GM18511 (cell line): ENCODE measurements around the gene SEC14L5.

Experiments used
- ATAC-seq: cut with Tn5 transposase; IDR thresholded peaks from one replicate; pipeline ENCODE4 v1.9.1; 2021; ENCODE audit warnings: mild to moderate bottlenecking, moderate library complexity; ENCODE audit not compliant: unreplicated experiment

The SEC14L5 gene

DNA sequence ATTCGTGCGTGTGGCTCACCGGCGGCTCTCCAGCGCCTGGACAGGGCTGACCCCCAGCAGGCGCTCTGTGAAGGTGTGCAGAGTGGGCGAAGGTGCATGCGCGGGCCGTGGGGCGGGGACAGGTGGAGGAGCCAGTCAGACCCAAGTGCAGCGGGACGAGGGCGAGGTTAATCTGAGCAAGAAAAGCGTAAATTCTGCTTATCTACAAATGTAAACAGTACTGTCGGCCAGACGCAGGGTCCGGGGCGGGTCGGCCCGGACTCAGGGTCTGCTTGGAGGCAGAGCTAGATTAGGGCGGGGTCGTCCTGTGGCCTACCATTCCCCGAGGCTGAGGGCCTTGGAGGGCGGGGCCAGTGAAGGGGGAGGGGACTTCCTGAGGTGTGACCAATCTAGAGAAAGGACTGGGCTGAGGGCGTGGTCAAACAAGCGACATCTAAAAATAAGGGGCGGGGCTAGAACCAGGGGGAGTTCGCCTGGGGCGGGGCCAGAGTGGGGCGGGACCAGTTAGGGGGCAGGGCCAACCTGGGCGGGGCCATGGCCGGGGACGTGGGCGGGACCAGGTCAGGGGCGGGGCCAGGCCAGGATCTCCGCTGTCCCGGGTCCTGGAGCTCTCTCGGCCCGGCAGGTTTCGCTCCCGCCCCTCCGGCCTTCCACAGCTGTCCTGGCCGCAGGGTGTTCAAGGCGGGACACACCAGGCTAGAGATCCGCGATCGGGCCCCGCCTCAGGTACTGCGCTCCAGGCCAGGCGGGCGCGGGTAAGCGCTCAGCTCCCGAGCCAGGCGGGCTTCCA is at the start of gene SEC14L5:
Gene SEC14L5 (plus strand): TSS at position 611 of the 790 bp plus-strand sequence. CDS start 994 bp downstream, outside the sequence.
- ATAC-seq = peak; percentile 66

DNA sequence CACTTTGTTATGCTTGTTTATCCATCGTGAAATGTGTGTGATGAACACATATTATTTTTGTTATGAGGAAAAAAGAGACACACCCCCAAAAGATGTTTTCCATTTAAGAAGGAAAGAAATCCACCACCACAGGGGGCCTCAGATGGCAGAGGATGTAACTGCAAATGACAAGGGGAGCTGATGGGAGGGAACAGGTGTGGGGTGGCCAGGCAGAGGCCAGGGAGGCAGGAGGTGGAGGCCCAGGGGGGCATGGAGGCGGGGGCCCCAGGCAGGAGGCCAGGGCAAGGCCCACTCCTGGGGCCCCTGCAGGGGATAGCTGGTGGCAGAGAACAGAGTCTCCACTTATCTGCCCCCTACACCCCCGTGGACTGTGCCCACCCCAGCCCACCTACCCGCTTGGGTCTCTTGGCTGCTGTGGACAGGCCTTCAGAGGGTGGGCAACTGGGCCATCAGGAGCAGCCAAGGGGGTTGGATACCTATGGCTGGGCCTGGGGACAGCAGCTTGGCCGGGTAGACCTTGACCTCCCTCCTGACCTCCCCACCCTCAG is 49.2 kb upstream of the SEC14L5 start:
- no peak for ATAC-seq

DNA sequence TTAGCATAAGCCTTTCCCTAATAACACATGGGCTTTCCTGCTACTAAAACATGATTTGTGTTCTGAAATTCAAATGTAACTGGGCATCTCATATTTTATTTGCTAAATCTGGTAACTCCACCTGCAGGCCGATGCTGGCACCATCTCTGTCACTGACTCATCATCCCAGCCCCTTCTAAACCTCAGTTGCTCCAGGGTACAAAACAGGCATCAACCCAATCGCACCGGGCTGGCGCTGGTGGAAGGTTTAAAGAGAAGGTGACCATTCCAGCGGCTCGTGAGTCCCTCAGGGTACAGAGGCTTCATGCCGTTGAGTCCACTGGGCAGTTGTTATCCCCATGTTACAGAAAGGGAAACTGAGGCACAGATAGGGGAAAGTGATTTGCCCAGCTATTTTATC is 48.3 kb upstream of the SEC14L5 start:
- no peak for ATAC-seq

- ATAC-seq = no peak
Measured at GRCh38 chr16:4910828-4911227, 47.3 kb upstream of the SEC14L5 start.

DNA sequence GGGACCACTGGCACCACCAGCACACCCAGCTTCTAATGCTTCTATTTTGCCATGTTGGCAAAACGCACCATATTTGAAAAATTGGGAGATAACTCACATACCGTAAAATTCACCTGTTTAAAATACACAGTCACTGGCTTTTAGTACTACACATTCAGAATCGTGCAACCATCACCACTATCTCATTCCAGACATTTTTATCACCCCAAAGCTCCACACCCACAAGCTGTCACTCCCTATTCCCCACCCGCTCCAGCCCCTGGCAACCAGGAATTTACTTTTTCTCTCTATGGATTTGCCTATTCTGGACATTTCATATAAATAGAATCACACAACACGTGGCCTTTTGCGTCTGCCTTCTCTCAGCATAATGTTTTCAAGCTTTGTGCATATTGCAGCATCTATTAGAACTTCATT is 46.2 kb upstream of the SEC14L5 start:
- ATAC-seq = no peak

GRCh38 chr16:4913130-4913773 is 44.9 kb upstream of the SEC14L5 start:
- ATAC-seq = no peak

- no peak for ATAC-seq
Measured at GRCh38 chr16:4913774-4914525, 44.2 kb upstream of the SEC14L5 start.

GRCh38 chr16:4914528-4915225 is 43.5 kb upstream of the SEC14L5 start:
- ATAC-seq = no peak

- no peak for ATAC-seq
Measured at GRCh38 chr16:4915226-4915761, 42.8 kb upstream of the SEC14L5 start.

- no peak for ATAC-seq
Measured at GRCh38 chr16:4917117-4917516, 41.0 kb upstream of the SEC14L5 start.

DNA sequence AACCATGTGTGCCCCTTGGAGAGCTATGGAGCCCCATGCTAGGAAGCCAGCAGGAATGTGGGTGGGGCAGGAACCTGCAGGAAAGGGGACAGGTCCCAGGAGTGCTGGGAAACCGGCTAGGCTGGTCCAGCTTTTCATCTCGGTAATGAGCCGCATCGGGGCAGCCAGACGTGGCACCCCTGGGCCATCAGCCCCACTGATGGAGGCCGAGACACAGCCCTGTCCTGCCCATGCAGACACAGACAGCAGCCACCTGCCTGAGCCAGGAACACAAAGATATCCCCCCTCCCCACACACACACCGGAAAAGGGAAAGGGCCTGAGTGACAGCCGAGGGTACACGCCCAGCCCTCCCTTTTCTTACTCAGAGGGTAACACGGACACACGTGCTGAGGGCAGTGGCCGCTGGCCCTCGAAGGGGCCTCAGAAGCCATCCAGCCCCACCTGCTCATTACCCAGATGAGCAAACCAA is 39.3 kb upstream of the SEC14L5 start:
- no peak for ATAC-seq

GRCh38 chr16:4920826-4921225 is 37.3 kb upstream of the SEC14L5 start:
- no peak for ATAC-seq

DNA sequence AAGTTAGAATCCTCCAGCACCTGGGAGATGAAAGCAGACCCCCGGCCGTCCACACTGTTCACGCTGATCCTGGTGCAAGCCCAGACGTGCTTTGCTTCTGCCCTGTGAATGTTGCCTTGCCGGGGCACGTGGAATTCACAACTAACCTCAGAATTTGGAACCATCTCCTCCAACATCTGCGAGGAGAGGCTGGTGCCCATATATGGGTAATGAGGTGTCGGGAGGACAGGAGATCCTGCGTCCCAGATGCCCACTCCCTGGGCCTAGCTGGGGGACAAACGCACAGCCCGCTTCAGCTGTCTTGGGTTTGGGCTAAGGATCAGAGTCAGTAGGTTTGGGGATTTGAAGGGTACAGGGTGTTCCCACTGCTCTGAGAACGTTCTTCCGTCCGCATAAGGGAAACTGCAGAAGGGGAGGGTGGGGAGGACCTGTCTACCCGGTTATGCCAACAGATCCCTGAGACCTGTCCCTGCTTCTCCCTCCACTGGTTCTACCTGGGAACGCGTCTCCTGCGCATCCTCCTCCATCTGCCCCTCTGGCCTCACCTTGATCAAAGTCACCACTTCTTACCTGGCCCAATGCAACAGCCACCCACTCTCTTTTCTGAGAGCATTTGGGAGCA is 35.3 kb upstream of the SEC14L5 start:
- ATAC-seq = no peak

- no peak for ATAC-seq
Measured at GRCh38 chr16:4923853-4924252, 34.3 kb upstream of the SEC14L5 start.

DNA sequence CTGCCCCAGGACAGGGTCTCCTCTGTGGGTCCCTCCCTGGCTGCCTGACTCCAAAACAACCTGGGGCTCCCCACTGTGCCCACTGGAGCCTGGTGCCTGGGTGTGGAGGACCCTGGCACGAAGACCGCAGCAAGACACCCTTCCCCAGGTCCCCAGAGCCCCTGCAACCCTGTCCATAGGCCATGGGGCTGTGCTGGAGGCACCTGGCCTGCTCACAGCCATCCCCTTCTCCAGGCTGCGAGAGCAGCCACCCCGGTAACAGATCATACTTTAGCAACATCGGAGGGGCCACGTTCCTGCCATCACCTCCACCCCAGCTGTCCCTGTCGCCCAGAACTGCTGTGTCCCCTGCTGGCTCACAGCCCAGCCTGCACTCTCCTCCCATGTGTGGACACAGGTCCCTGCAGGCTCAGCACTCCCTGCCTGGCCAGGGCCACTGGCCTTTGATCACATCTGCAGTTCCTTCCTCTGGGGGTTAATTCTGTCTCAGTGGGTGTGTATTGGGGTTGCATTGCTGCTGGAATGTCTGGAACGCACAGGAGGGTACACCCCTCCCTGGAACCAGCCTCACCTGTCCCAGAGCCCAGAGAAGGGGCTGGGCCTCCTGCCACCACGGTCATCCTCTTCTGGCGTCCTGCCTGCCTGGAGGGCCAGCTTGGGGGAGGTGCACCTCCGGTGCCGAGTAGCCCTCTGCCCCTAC is 33.4 kb upstream of the SEC14L5 start:
- ATAC-seq = no peak

GRCh38 chr16:4925293-4925607 is 32.9 kb upstream of the SEC14L5 start:
- no peak for ATAC-seq

- no peak for ATAC-seq
Measured at GRCh38 chr16:4925791-4926190, 32.3 kb upstream of the SEC14L5 start.

DNA sequence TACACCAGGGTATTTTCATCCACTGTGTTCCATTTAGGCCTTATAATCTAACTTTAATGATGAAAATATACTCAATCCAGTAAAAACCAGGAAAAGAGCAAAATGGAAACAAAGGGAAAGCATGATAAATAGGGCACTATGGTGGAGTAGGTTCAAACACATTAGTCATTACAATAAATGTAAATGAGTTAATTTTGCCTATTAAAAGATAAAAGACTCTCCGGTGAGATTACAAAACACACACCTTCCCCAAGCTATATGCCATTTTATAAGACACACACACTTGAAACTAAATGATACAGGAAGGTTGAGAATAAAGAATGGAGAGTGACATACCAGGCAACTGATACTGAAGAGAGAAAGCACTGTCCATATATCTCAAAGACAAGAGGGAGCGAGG is 31.2 kb upstream of the SEC14L5 start:
- no peak for ATAC-seq

GRCh38 chr16:4927661-4928060 is 30.5 kb upstream of the SEC14L5 start:
- ATAC-seq = no peak

- no peak for ATAC-seq
Measured at GRCh38 chr16:4928227-4928626, 29.9 kb upstream of the SEC14L5 start.
